Measurements from ENCODE around the gene SPECC1. TPM values are rescaled to one million over a fixed set of nuclear protein-coding genes. Genes with fewer than 3 reads are reported as not detected.

The SPECC1 gene
- total and polyA plus RNA-seq, 2 donors (not counting 1 experiment from before 2014, with no cell fraction given): 13.4 to 30.9 TPM

DNA sequence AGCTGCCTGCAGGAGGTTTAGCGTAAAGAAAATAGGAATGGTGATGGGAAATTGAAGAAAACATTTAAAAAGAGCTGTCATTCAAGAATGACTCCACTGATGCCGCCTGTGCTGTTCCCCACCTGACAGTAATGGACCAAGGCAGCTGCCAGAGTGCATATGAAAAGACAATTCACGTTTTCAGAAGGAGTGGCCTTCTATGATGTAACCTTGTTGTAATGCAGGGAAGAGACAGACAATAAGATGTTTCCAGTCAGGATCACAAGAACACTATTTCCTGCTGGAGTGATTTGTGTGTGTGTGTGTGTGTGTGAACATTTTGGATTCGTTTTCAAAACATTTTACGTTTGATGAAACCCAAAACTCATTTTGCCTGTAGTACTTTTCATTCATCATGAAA lies 254.4 kb downstream of the SPECC1 start:
- Histone ChIP-seq H3K27me3 (ENCODE audit: control insufficient read depth, insufficient read depth, low read length) (no peaks in the 10 kb centered on the region), H2AFZ (ENCODE audit: low read length) (no peak overlapping the region), H3K4me1 (ENCODE audit: control insufficient read depth, extremely low read depth, insufficient read depth, low read length) (no peaks in the 10 kb centered on the region), H3K4me2 (ENCODE audit: extremely low read depth, insufficient read depth, low read length) (no peak overlapping the region), H3K27ac (ENCODE audit: insufficient read depth, low read length) (no peak overlapping the region), H3K79me2 (ENCODE audit: control insufficient read depth, insufficient read depth, low read length) (no peaks in the 10 kb centered on the region), H3K4me3 (replicated peaks in 1 of 4; ENCODE audit: control extremely low read depth in 1 of 4, insufficient read depth in 1 of 4, low read depth in 3 of 4, low read length in 4 of 4) (no peak overlapping the region), H3K36me3 (ENCODE audit: control insufficient read depth, insufficient read depth, low read length) (no peaks in the 10 kb centered on the region), H3K9me3 (ENCODE audit: control insufficient read depth, insufficient read depth, low read depth, low read length) (no peaks in the 10 kb centered on the region), H3K9ac (ENCODE audit: insufficient read depth, low read length) (no peak overlapping the region), H4K20me1 (ENCODE audit: control insufficient read depth, extremely low read depth, insufficient read depth, low read length) (no peaks in the 10 kb centered on the region)
- TF ChIP-seq, protein P1, sequence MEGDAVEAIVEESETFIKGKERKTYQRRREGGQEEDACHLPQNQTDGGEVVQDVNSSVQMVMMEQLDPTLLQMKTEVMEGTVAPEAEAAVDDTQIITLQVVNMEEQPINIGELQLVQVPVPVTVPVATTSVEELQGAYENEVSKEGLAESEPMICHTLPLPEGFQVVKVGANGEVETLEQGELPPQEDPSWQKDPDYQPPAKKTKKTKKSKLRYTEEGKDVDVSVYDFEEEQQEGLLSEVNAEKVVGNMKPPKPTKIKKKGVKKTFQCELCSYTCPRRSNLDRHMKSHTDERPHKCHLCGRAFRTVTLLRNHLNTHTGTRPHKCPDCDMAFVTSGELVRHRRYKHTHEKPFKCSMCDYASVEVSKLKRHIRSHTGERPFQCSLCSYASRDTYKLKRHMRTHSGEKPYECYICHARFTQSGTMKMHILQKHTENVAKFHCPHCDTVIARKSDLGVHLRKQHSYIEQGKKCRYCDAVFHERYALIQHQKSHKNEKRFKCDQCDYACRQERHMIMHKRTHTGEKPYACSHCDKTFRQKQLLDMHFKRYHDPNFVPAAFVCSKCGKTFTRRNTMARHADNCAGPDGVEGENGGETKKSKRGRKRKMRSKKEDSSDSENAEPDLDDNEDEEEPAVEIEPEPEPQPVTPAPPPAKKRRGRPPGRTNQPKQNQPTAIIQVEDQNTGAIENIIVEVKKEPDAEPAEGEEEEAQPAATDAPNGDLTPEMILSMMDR (conservative IDR thresholded peaks at IDR 0.05 in 1 of 2, IDR thresholded peaks at IDR 0.05 in 1 of 2; ENCODE audit: low read depth in 1 of 2, low read length in 2 of 2): no peak
- no peak for TF ChIP-seq EZH2 (IDR thresholded peaks at IDR 0.05; ENCODE audit: low read length, missing control alignments)
- DNase-seq (ENCODE audit: low read depth in 2 of 2): peak; percentile 48 to 78

DNA sequence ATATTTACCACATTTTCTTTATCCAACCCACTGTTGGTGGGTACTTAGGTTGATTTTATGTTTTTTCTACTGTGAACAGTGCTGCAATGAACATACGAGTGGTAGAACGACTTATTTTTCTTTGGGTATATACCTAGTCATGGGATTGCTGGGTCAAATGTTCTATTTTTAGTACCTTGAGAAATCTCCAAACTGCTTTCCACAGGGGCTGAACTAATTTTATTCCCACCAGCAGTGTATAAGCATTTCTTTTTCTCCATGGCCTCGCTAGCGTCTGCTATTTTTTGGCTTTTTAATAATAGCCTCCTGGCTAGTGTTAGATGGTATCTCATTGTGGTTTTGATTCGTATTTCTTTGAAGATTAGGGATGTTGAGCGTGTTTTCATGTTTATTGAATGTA lies 255.8 kb downstream of the SPECC1 start:
- Histone ChIP-seq H3K27me3 (ENCODE audit: control insufficient read depth, insufficient read depth, low read length) (no peaks in the 10 kb centered on the region), H3K27ac (ENCODE audit: insufficient read depth, low read length) (no peak overlapping the region), H2AFZ (ENCODE audit: low read length) (no peak overlapping the region), H3K36me3 (ENCODE audit: control insufficient read depth, insufficient read depth, low read length) (no peaks in the 10 kb centered on the region), H3K79me2 (ENCODE audit: control insufficient read depth, insufficient read depth, low read length) (no peaks in the 10 kb centered on the region), H3K4me2 (ENCODE audit: extremely low read depth, insufficient read depth, low read length) (no peak overlapping the region), H3K4me3 (replicated peaks in 1 of 4; ENCODE audit: control extremely low read depth in 1 of 4, insufficient read depth in 1 of 4, low read depth in 3 of 4, low read length in 4 of 4) (no peak overlapping the region), H3K9ac (ENCODE audit: insufficient read depth, low read length) (no peak overlapping the region), H3K9me3 (ENCODE audit: control insufficient read depth, insufficient read depth, low read depth, low read length) (no peaks in the 10 kb centered on the region), H4K20me1 (ENCODE audit: control insufficient read depth, extremely low read depth, insufficient read depth, low read length) (no peaks in the 10 kb centered on the region), H3K4me1 (ENCODE audit: control insufficient read depth, extremely low read depth, insufficient read depth, low read length) (no peaks in the 10 kb centered on the region)
- TF ChIP-seq, protein P1 (conservative IDR thresholded peaks at IDR 0.05 in 1 of 2, IDR thresholded peaks at IDR 0.05 in 1 of 2; ENCODE audit: low read depth in 1 of 2, low read length in 2 of 2): no peak
- no peak for TF ChIP-seq EZH2 (IDR thresholded peaks at IDR 0.05; ENCODE audit: low read length, missing control alignments)
- DNase-seq (ENCODE audit: low read depth in 2 of 2): peak in 1 of 2 donors; percentile 8

DNA sequence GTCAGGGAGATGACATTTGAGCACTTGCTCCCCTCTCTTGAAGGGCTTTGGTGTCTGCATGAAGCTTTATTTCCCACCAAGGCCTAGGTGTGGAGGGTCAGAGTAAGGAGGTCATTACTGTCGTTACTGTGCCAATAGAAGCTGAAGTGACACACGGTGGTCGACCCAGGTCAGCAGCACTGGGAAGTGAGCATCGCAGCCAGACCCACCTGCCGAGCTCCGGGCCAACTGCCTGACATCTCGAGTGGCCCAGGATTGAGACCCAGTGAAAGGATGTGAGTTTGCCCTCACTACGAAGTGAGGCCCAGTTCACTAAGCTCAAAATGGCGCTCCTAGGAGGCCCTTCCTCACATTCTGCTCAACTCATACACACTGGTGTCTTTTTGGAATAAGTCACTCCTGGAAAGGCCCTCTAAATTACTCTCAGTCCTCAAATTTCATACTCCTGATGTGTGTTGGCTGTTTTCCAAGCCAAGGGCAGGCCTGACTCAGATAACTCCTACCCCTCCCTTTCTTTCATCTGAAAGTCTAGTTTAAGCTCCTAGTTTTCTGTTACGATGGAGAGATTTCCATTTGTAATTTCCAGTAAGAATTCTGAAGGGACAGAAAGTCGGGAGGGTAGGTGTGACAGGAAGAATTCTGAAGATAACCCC lies 257.8 kb downstream of the SPECC1 start:
- Histone ChIP-seq H3K79me2 (ENCODE audit: control insufficient read depth, insufficient read depth, low read length) (no peaks in the 10 kb centered on the region), H3K27ac (ENCODE audit: insufficient read depth, low read length) (no peak overlapping the region)

More for the DNA sequence above, 257.8 kb downstream of the SPECC1 start:
- H3K27me3 ChIP-seq (ENCODE audit: control insufficient read depth, insufficient read depth, low read length): no peaks in the 10 kb centered on the region
- H3K36me3 ChIP-seq (ENCODE audit: control insufficient read depth, insufficient read depth, low read length): no peaks in the 10 kb centered on the region
- H2AFZ ChIP-seq (ENCODE audit: low read length): no peak overlapping the region
- peak; percentile 59 to 89 for DNase-seq (ENCODE audit: low read depth in 2 of 2)
- H3K4me3 ChIP-seq (replicated peaks in 1 of 4; ENCODE audit: control extremely low read depth in 1 of 4, insufficient read depth in 1 of 4, low read depth in 3 of 4, low read length in 4 of 4): no peak overlapping the region
- H4K20me1 ChIP-seq (ENCODE audit: control insufficient read depth, extremely low read depth, insufficient read depth, low read length): no peaks in the 10 kb centered on the region
- no peaks in the 10 kb centered on the region for H3K9me3 ChIP-seq (ENCODE audit: control insufficient read depth, insufficient read depth, low read depth, low read length)
- no peak for TF ChIP-seq EZH2 (IDR thresholded peaks at IDR 0.05; ENCODE audit: low read length, missing control alignments)
- TF ChIP-seq, protein P1 (conservative IDR thresholded peaks at IDR 0.05 in 1 of 2, IDR thresholded peaks at IDR 0.05 in 1 of 2; ENCODE audit: low read depth in 1 of 2, low read length in 2 of 2): no peak
- H3K9ac ChIP-seq (ENCODE audit: insufficient read depth, low read length): no peak overlapping the region
- no peak overlapping the region for H3K4me2 ChIP-seq (ENCODE audit: extremely low read depth, insufficient read depth, low read length)
- peaks cover 3% of the 10 kb centered on the region for H3K4me1 ChIP-seq (ENCODE audit: control insufficient read depth, extremely low read depth, insufficient read depth, low read length)

Data from fibroblast of lung (primary cell).